GM18909 (cell line): ENCODE results near the gene TM2D1.
"Not testable (repeated sequence)": the region's sequence is repeated elsewhere in the genome, so short reads cannot be mapped to it uniquely, and the experiment has no call there.

Experiments
- ATAC-seq: cut with Tn5 transposase; IDR thresholded peaks from one replicate; pipeline ENCODE4 v1.9.1; 2021; ENCODE audit warnings: mild to moderate bottlenecking; ENCODE audit not compliant: unreplicated experiment, poor library complexity

Gene TM2D1

GRCh38 chr1:61724506-61724812, 482 bp downstream of the TM2D1 start:
- ATAC-seq = no peak

GRCh38 chr1:61718996-61719663, 5.8 kb downstream of the TM2D1 start:
- ATAC-seq = not testable (repeated sequence)

GRCh38 chr1:61711969-61712368, 13.0 kb downstream of the TM2D1 start:
- ATAC-seq = no peak

GRCh38 chr1:61711257-61711656, 13.7 kb downstream of the TM2D1 start:
- not testable (repeated sequence) for ATAC-seq

- ATAC-seq = no peak
Observed at GRCh38 chr1:61709908-61710289, 15.0 kb downstream of the TM2D1 start.

- no peak for ATAC-seq
Observed at GRCh38 chr1:61708953-61709907, 15.7 kb downstream of the TM2D1 start.

GRCh38 chr1:61699911-61700851, 24.8 kb downstream of the TM2D1 start:
- no peak for ATAC-seq

- ATAC-seq = no peak
Observed at GRCh38 chr1:61692155-61692800, 32.7 kb downstream of the TM2D1 start.

GRCh38 chr1:61687901-61688300, 37.0 kb downstream of the TM2D1 start:
- no peak for ATAC-seq

GRCh38 chr1:61682891-61683290, 42.0 kb downstream of the TM2D1 start:
- no peak for ATAC-seq

- ATAC-seq = no peak
Observed at GRCh38 chr1:61680500-61680899, 44.4 kb downstream of the TM2D1 start.

- ATAC-seq = not testable (repeated sequence)
Observed at GRCh38 chr1:61676881-61677280, 48.1 kb downstream of the TM2D1 start.

GRCh38 chr1:61674221-61674620, 50.7 kb downstream of the TM2D1 start:
- no peak for ATAC-seq

- no peak for ATAC-seq
Observed at GRCh38 chr1:61672376-61672775, 52.6 kb downstream of the TM2D1 start.

GRCh38 chr1:61670445-61670844, 54.5 kb downstream of the TM2D1 start:
- no peak for ATAC-seq

- ATAC-seq = no peak
Observed at GRCh38 chr1:61670016-61670415, 54.9 kb downstream of the TM2D1 start.

- ATAC-seq = no peak
Observed at GRCh38 chr1:61659061-61659460, 65.9 kb downstream of the TM2D1 start.

- ATAC-seq = no peak
Observed at GRCh38 chr1:61655453-61655852, 69.5 kb downstream of the TM2D1 start.

- ATAC-seq = no peak
Observed at GRCh38 chr1:61654067-61654466, 70.9 kb downstream of the TM2D1 start.
